GM20000 (cell line): ENCODE data around the gene EP300.

Experiments used
- DNase-seq: peaks from one replicate; pipeline ENCODE4 v3.0.0; 2012; ENCODE audit warnings: low spot score
- CTCF ChIP-seq: IDR thresholded peaks from 2 replicates; pipeline ENCODE4 v1.5.1; 2012; ENCODE audit warnings: mild to moderate bottlenecking, control low read depth; ENCODE audit errors: extremely low read depth, missing control alignments

EP300 gene

DNA sequence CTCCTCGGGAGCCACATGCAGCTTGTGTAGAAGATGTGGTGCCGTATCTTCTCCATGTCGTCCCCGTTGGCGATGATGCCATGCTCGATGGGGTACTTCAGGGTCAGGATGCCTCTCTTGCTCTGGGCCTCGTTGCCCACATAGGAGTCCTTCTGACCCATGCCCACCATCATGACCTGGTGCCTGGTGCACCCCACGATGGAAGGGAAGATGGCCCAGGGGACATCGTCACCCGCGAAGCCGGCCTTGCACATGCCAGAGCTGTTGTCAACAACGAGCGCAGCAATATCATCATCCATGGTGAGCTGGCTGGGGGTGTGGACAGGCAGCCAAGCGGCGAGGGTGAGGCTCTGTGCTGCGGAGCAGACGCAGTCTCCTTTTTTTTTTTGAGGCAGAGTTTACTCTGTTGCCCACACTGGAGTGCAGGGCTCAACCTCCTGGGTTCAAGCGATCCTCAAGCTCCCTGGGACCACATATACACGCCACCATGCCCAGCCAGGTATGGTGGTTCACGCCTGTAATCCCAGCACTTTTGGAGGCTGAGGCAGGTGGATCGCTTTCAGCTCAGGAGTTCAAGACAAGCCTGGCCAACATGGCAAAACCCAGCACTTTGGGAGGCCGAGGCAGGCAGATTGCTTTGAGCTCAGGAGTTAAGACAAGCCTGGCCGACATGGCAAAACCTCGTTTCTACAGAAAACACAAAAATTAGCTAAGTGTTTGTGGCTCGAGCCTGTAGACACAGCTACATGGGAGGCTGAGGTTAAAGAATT, 17.3 kb upstream of the EP300 start:
- DNase-seq, result no peak
- TF ChIP-seq CTCF, result no peak

GRCh38 chr22:41075946-41076345, 16.4 kb upstream of the EP300 start:
- TF ChIP-seq CTCF, result no peak
- no peak for DNase-seq

DNA sequence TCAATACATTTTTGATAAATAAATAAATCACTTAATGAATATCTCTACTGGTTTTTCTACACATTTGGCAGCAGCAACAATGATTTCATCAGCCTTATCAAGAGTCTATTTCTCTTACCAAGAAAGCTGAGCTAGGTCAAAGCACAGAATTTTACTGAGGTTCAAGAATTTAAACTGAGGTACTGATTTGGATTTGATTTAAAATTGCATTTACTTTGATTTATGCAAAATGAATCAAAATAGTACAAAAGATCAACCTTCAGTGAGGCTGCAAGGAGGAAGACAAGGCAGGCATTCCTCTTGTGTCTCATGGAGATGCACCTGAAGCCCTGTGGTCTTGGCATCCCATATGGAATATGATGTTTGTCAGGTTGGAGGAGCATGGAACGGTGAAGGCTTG, 15.5 kb upstream of the EP300 start:
- DNase-seq, result no peak
- no peak for TF ChIP-seq CTCF

GRCh38 chr22:41078931-41079330, 13.5 kb upstream of the EP300 start:
- DNase-seq, result no peak
- no peak for TF ChIP-seq CTCF

GRCh38 chr22:41085842-41086241, 6.5 kb upstream of the EP300 start:
- TF ChIP-seq CTCF, result no peak
- no peak for DNase-seq

- DNase-seq, result peak; percentile 99
- TF ChIP-seq CTCF, result no peak
Observed at GRCh38 chr22:41091132-41092022, 1.0 kb upstream of the EP300 start.

GRCh38 chr22:41092847-41093411, 537 bp downstream of the EP300 start:
- TF ChIP-seq CTCF, result no peak
- peak; percentile 46 for DNase-seq
